GM23248 (cell line): ENCODE data around the gene THSD4. TPM values are rescaled to one million over a fixed set of nuclear protein-coding genes. Genes with fewer than 3 reads are reported as not detected.

ENCODE experiments used
- DNase-seq: peaks from one replicate; pipeline ENCODE4 v3.0.0-alpha.2; 2015
- H2AFZ ChIP-seq: fragments of 200-600 bp; sonication (generic); 2 replicates; pipeline ENCODE4 v1.6.1; 2016; ENCODE audit warnings: antibody characterized with exemption
- H3F3A ChIP-seq: fragments of 200-600 bp; sonication (generic); 2 replicates; pipeline ENCODE4 v1.6.1; 2016; ENCODE audit warnings: mild to moderate bottlenecking, antibody characterized with exemption, mixed run types; ENCODE audit not compliant: insufficient read depth
- H3K27ac ChIP-seq: fragments of 200-600 bp; sonication (generic); 2 replicates; pipeline ENCODE4 v1.5.1; 2016; ENCODE audit warnings: mild to moderate bottlenecking
- H3K27me3 ChIP-seq: fragments of 200-600 bp; sonication (generic); replicated peaks from 2 replicates; pipeline ENCODE4 v1.6.1; 2016; ENCODE audit warnings: mild to moderate bottlenecking; ENCODE audit not compliant: insufficient read depth
- H3K36me3 ChIP-seq: fragments of 200-600 bp; sonication (generic); 2 replicates; pipeline ENCODE4 v1.6.1; 2016; ENCODE audit warnings: low read depth, mild to moderate bottlenecking
- H3K4me1 ChIP-seq: fragments of 200-600 bp; sonication (generic); 2 replicates; pipeline ENCODE4 v1.6.1; 2016; ENCODE audit warnings: mild to moderate bottlenecking; ENCODE audit not compliant: insufficient read depth
- H3K4me2 ChIP-seq: fragments of 200-600 bp; sonication (generic); one replicate; pipeline ENCODE4 v1.6.1; 2016; ENCODE audit warnings: mild to moderate bottlenecking; ENCODE audit not compliant: unreplicated experiment
- H3K4me3 ChIP-seq: fragments of 200-600 bp; sonication (generic); 2 replicates; pipeline ENCODE4 v1.5.1; 2016; ENCODE audit warnings: mild to moderate bottlenecking
- H3K79me2 ChIP-seq: fragments of 200-600 bp; sonication (generic); 2 replicates; pipeline ENCODE4 v1.6.1; 2016; ENCODE audit warnings: mild to moderate bottlenecking; ENCODE audit not compliant: insufficient read depth
- H3K9ac ChIP-seq: fragments of 200-600 bp; sonication (generic); 2 replicates; pipeline ENCODE4 v1.6.1; 2016; ENCODE audit warnings: mild to moderate bottlenecking
- H3K9me2 ChIP-seq: fragments of 200-600 bp; sonication (generic); 2 replicates; pipeline ENCODE4 v1.6.1; 2016; ENCODE audit warnings: mixed run types, mild to moderate bottlenecking, moderate library complexity; ENCODE audit not compliant: insufficient read depth
- H3K9me3 ChIP-seq: fragments of 200-600 bp; sonication (generic); one replicate; pipeline ENCODE4 v1.6.1; 2017; ENCODE audit warnings: low read depth
- H4K20me1 ChIP-seq: fragments of 200-600 bp; sonication (generic); 2 replicates; pipeline ENCODE4 v1.6.0; 2016; ENCODE audit not compliant: insufficient read depth
- EZH2 ChIP-seq: fragments of 200-600 bp; sonication (generic); IDR thresholded peaks from 2 replicates; pipeline ENCODE4 v1.6.1; 2018; ENCODE audit warnings: antibody characterized with exemption, mild to moderate bottlenecking; ENCODE audit not compliant: insufficient read depth, poor library complexity, severe bottlenecking
- EZH2phosphoT487 ChIP-seq: fragments of 200-600 bp; sonication (generic); IDR thresholded peaks from 2 replicates; pipeline ENCODE4 v1.6.1; 2018; ENCODE audit warnings: antibody characterized with exemption, moderate library complexity, mild to moderate bottlenecking, low read depth; ENCODE audit not compliant: insufficient read depth
- WGBS, 2 experiments: methylation state at CpG; one replicate each; pipeline ENCODE4 v1.1.6; 2015 to 2017; ENCODE audit warnings: low lambda C conversion rate in 2 of 2, low coverage in 1 of 2; ENCODE audit errors: missing lambda C conversion rate in 2 of 2; 5-methylcytosine and 5-hydroxymethylcytosine counted together
- in situ Hi-C: fragments of 300-500 bp; cut with MboI; formaldehyde crosslinking; loops from 2 replicates; pipeline ENCODE4 v1.15.0; 2020
- polyA plus RNA-seq: library from polyadenylated mRNA; unstranded; fragments of >200 nt; fragmentation: Nextera tagmentation; extraction: Ambion mirVana; gene quantifications from 2 replicates; pipeline ENCODE4 v1.2.1, GENCODE V29; 2016
- total RNA-seq: library from RNA; depleted of rRNA; stranded (reverse); fragments of >200 nt; shearing (Covaris generic); gene quantifications from 2 replicates; pipeline ENCODE4 v1.2.3, GENCODE V29; 2014

Gene THSD4
- total and polyA plus RNA-seq, 2 experiments from 2014 or later = 14.2 to 58.9 TPM

DNA sequence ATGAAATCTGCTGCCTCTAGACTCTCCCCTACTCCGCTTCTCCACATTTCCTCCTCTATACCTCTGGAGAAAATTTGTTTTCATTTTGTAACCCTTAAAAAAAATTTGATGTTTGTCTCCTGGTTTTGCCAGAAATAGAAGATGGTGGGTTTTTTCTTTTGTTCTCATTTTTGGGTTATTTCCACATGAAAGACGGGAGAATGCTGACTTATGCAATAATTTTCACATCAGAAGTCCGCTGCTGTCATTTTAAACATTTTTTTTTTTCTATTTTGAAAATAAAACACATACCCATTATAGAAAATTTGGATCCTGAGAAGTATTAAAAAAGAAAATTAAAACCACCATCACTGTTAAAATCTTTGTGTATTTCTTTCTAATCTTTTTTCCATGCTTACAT is 374.3 kb downstream of the THSD4 start:
- Histone ChIP-seq H3F3A (no peaks in the 10 kb centered on the region), H3K4me3 (no peak overlapping the region), H3K36me3 (no peaks in the 10 kb centered on the region), H3K9ac (no peak overlapping the region), H3K4me2 (no peak overlapping the region), H3K27me3 (no peaks in the 10 kb centered on the region), H3K9me2 (no peaks in the 10 kb centered on the region), H4K20me1 (no peaks in the 10 kb centered on the region), H3K27ac (no peak overlapping the region), H2AFZ (no peak overlapping the region), H3K79me2 (no peaks in the 10 kb centered on the region), H3K4me1 (no peaks in the 10 kb centered on the region), H3K9me3 (no peaks in the 10 kb centered on the region)
- 96 to 98% methylated on average over 3 of the region's 3 CpGs for WGBS, 2 experiments
- TF ChIP-seq EZH2phosphoT487 = no peak
- no peak for TF ChIP-seq EZH2
- in situ Hi-C loops = no loop called here
- no peak for DNase-seq

DNA sequence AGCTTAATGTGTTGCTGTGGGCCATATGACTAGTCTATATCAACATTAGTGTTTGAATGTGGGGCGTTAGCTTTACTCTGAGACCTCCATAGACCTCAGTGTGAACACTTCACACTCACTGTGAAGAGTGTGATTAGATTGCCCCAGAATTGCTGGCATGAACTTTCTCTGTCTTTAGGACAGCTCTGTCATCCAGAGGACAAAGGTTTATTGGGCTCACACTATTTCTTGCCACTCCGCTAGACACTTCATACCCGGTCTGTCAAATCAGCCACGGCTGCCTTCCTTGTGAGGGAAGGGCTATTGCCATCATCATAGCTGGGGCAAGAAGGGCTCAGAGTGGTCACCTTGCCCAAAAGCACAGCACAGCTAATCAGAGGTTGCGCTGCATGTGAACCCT is 378.3 kb downstream of the THSD4 start:
- Histone ChIP-seq H3K79me2 (no peaks in the 10 kb centered on the region), H3K4me1 (peaks cover 12% of the 10 kb centered on the region; the same call in 1 of the 2 replicates), H2AFZ (no peak overlapping the region), H3K9me2 (no peaks in the 10 kb centered on the region), H3K27me3 (no peaks in the 10 kb centered on the region), H3K9me3 (no peaks in the 10 kb centered on the region), H3K4me2 (no peak overlapping the region), H3K27ac (no peak overlapping the region), H3F3A (peaks cover 15% of the 10 kb centered on the region), H3K4me3 (no peak overlapping the region), H3K36me3 (no peaks in the 10 kb centered on the region), H4K20me1 (no peaks in the 10 kb centered on the region), H3K9ac (no peak overlapping the region)
- 84 to 85% methylated on average over 5 of the region's 5 CpGs for WGBS, 2 experiments
- DNase-seq = no peak
- in situ Hi-C loops = no loop called here
- no peak for TF ChIP-seq EZH2

DNA sequence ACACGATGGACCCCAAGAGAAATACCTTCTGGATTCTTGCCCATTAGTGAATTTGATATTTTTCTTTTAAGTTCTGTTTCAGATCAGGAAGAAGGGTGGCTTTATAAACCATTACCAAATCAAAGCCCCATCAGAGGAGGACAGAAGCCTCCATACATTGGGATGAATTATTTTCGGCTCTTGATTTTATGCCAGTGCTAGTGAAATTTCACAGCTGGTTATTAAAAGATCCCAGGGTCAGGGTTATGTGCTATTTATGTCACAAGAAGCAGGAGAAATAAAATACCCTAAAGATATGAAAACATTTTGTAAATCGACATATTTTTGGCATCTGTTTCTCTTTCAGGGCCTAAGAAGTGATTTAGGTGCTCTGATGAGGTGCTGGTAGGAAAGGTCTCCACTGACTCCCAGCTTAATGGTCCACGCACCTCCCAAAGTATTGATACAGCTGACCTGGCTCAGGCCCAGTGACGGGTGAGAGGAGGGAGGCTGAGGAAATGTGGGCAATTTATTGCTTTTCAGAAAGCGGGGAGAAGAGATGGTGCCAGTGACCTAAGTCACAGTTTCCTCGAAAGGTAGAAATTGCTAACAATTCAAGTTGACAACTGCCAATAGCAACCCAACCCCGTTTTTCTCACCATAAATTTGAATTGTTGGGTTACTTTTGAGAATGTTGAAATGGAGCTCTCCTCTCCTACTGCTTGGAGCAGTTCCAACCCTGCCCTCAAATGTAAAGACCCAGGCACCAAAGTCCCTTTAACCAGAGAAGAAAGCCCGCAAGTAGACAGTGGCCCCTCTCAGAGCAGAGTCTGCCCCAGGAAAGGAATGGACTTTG is 379.5 kb downstream of the THSD4 start:
- DNase-seq = no peak

DNA sequence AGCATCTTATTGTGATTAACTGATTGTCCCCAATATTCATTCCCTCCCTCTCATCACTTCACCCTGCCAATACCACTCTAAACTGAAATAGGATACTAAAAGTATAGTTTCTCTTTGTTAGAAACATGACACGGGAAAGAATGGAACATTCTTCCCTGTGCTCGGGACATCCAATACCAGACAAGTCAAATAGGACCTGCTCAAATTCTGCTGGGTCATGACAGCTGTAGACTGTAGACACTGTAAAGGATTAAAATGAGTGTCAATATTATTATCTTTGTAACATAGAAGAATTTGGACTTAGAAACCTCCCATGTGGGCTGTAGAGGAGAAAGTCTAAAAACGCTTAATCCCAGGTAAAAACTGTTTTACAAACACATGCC is 380.1 kb downstream of the THSD4 start:
- Histone ChIP-seq H3K36me3 (0 out of 2 replicates have a peak, but pooled peaks cover 2% of the 10 kb centered on the region), H3F3A (peaks cover 15% of the 10 kb centered on the region), H3K4me2 (no peak overlapping the region), H3K9me3 (no peaks in the 10 kb centered on the region), H3K27me3 (no peaks in the 10 kb centered on the region), H3K27ac (no peak overlapping the region), H3K79me2 (no peaks in the 10 kb centered on the region; the same call in 1 of the 2 replicates), H3K9ac (no peak overlapping the region), H3K9me2 (no peaks in the 10 kb centered on the region), H2AFZ (no peak overlapping the region), H4K20me1 (no peaks in the 10 kb centered on the region), H3K4me1 (peaks cover 12% of the 10 kb centered on the region; the same call in 1 of the 2 replicates), H3K4me3 (no peak overlapping the region)
- DNase-seq = no peak
- 64% methylated on average over 3 of the region's 3 CpGs for whole genome bisulfite sequencing, 2 experiments
- no peak for TF ChIP-seq EZH2phosphoT487
- no peak for TF ChIP-seq EZH2
- in situ Hi-C loops = no loop called here

More for the DNA sequence above, 379.5 kb downstream of the THSD4 start:
- in situ Hi-C loops = no loop called here
- Histone ChIP-seq H3K4me3 (no peak overlapping the region), H4K20me1 (no peaks in the 10 kb centered on the region), H3F3A (peaks cover 15% of the 10 kb centered on the region), H3K27ac (no peak overlapping the region), H3K4me2 (no peak overlapping the region), H3K9me3 (no peaks in the 10 kb centered on the region), H2AFZ (no peak overlapping the region), H3K9ac (no peak overlapping the region), H3K79me2 (no peaks in the 10 kb centered on the region), H3K36me3 (no peaks in the 10 kb centered on the region), H3K4me1 (peaks cover 12% of the 10 kb centered on the region; the same call in 1 of the 2 replicates), H3K27me3 (no peaks in the 10 kb centered on the region), H3K9me2 (no peaks in the 10 kb centered on the region)
- TF ChIP-seq EZH2 = no peak
- WGBS, 2 experiments = 77 to 85% methylated on average over 9 of the region's 9 CpGs
